Naive thymus-derived CD8-positive, alpha-beta T cell (primary cell): ENCODE data around the gene NECAB2. TPM values are rescaled to one million over a fixed set of nuclear protein-coding genes. Genes with fewer than 3 reads are reported as not detected.

Experiments
- ATAC-seq, 2 donors: fragments of 150-1000 bp; cut with Tn5 transposase in 1 of 2; sonication (Bioruptor Pico), chemical (Tn5 transposase) in 1 of 2; 1 replicate in 1 of 2; 2 replicates in 1 of 2; pipeline ENCODE4 v1.10.0; 2021; ENCODE audit warnings: mild to moderate bottlenecking in 2 of 2, moderate library complexity in 2 of 2
- POLR2A ChIA-PET: fragments of 350-600 bp; sonication (Branson Sonifier 250); formaldehyde crosslinking; loops from one replicate; lab custom pipeline; 2021; ENCODE audit warnings: antibody characterized with exemption; lab: Charles Lee
- DNase-seq, 10 donors: peaks; one replicate each; pipeline versions ENCODE4 v3.0.0 to v3.0.0-alpha.2; 2020 to 2022
- H3K27ac Mint-ChIP-seq, 10 donors: one replicate each; pipeline ENCODE4 v1.8.0; 2020 to 2022; ENCODE audit warnings: mild to moderate bottlenecking in 10 of 10, mixed read lengths in 10 of 10, moderate library complexity in 4 of 10, inconsistent platforms in 1 of 10
- H3K27me3 Mint-ChIP-seq, 5 donors: one replicate each; pipeline ENCODE4 v1.8.0; 2021 to 2022; ENCODE audit warnings: mixed read lengths in 5 of 5
- H3K36me3 Mint-ChIP-seq, 3 donors: one replicate each; pipeline ENCODE4 v1.8.0; 2020 to 2022; ENCODE audit warnings: mixed read lengths in 3 of 3, mild to moderate bottlenecking in 2 of 3, inconsistent platforms in 1 of 3
- H3K4me1 Mint-ChIP-seq, 4 donors: one replicate each; pipeline ENCODE4 v1.8.0; 2021 to 2022; ENCODE audit warnings: mixed read lengths in 4 of 4
- H3K4me3 Mint-ChIP-seq, 10 donors: one replicate each; pipeline ENCODE4 v1.8.0; 2020 to 2022; ENCODE audit warnings: mild to moderate bottlenecking in 10 of 10, mixed read lengths in 10 of 10, moderate library complexity in 6 of 10, inconsistent platforms in 1 of 10
- H3K9me3 Mint-ChIP-seq, 9 donors: one replicate each; pipeline ENCODE4 v1.8.0; 2020 to 2022; ENCODE audit warnings: mixed read lengths in 9 of 9, mild to moderate bottlenecking in 3 of 9, inconsistent platforms in 1 of 9, moderate library complexity in 1 of 9
- polyA plus RNA-seq, 3 donors: library from polyadenylated mRNA; unstranded; fragments of 300-500 nt; fragmentation: Illumina TruSeq; gene quantifications; one replicate each; pipeline ENCODE4 v1.2.3, GENCODE V29; 2021
- total RNA-seq, 8 experiments: library from RNA in 2 of 8; stranded (reverse) in 2 of 8; gene quantifications; one replicate each; pipeline ENCODE4 v1.2.3 and lab custom pipeline; 2021 to 2026

NECAB2 gene
- total and polyA plus RNA-seq, 5 experiments from 2014 or later: not detected

DNA sequence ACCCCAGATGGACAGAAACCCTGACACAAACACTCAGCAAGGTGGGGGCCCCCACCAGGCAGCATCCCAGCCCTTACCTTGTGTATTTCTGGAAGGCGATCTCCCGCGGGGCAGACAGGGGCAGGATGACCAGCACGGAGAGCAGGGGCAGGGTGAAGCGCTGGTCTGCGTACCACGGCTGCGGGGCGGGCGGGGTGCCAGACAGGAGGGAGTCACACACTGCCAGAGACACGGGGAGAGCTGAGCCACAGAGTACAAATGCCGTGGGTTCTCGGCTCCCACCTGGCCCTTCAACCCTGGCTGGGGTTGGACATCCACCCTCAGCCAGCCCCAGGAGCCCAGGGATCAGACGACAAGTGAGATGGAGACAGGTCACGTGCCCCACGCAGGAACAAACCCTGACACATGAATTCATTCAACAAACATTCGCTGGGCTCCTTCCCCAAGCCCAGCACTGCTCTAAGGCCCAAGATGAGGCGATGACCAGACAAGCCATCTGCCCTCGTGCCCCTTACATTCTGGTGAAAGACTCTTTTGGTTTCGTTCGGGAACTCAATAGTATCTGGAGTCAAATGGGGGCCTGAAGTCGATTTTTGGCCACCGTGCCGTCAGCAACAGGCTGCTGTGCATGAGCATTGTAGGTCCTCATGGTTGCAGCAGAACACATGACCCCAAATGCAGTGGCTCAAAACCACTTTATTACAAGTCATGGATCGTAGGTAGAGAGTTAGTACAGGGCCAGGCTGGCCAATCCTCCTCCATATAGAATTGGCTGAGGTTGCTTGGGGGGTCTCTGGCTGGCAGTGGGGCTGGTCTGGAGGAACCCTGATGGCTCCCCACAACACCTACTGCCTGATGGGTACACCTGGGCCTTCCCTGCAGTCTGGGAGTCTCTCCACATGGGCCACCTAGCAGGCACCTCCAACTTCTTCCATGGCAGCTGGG is 65.5 kb downstream of the NECAB2 start:
- peaks cover 5 to 13% (median 10%) of the 10 kb centered on the region in 4 donors for H3K4me1 Mint-ChIP-seq
- no peak overlapping the region for H3K4me3 Mint-ChIP-seq
- ATAC-seq: no peak
- POLR2A ChIA-PET: no interaction called here
- H3K9me3 Mint-ChIP-seq: peaks cover 0 to 7% (median 4%) of the 10 kb centered on the region in 9 donors
- no peak for DNase-seq
- peaks cover 0 to 9% (median 0%) of the 10 kb centered on the region in 3 donors for H3K36me3 Mint-ChIP-seq
- peak overlapping the region in 1 of 10 donors; percentile 34 for H3K27ac Mint-ChIP-seq
- peaks cover 5 to 26% (median 16%) of the 10 kb centered on the region in 5 donors for H3K27me3 Mint-ChIP-seq

DNA sequence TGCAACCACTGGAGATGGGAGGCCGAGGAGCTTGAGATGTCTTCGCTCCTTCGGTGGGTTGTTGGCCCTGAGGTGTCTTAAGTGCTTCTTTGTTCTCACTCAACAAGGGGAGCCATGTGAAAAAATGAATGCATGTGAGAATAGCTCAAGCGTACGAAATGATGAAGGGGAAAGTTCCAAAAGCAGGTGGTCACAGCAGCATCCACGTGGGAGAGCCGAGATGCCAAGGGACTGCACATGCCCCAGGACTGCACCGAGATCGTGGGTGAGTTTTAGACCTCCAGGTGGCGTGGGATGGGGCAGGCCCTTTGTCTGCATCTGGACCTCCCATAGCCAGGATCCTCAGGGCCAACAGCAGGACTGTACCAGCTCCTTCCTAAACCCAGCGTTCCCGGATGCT is 66.5 kb downstream of the NECAB2 start:
- Mint-ChIP-seq H3K4me1 (peaks cover 2 to 8% (median 3%) of the 10 kb centered on the region in 4 donors), H3K9me3 (peaks cover 0 to 7% (median 4%) of the 10 kb centered on the region in 9 donors), H3K27ac (no peak overlapping the region), H3K4me3 (no peak overlapping the region), H3K27me3 (peaks cover 4 to 26% (median 16%) of the 10 kb centered on the region in 5 donors), H3K36me3 (peaks cover 0 to 9% (median 0%) of the 10 kb centered on the region in 3 donors)
- DNase-seq (no peak), ATAC-seq (no peak)
- POLR2A ChIA-PET: no interaction called here

DNA sequence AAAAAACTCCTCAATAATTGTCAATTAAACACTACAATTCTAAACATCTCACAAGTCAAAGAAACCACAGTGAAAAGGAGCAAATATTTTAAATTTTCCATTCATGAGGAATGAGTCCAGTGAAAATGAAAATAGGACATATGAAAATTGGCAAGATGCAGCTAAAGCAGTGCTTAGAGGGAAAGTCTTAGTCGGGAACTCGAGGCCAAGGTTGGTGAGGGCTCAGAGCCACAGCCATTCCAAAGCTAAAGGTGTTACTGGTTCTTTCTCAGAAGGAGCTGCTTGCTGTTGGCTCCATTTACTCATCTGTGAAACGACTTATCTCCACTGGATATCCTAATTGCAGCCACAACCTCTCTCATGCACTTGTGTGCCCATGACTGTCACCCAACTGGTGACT is 68.1 kb downstream of the NECAB2 start:
- Mint-ChIP-seq H3K4me3 (no peak overlapping the region), H3K27ac (no peak overlapping the region), H3K9me3 (peaks cover 0 to 7% (median 4%) of the 10 kb centered on the region in 9 donors), H3K27me3 (peaks cover 5 to 27% (median 22%) of the 10 kb centered on the region in 5 donors), H3K36me3 (peaks cover 0 to 9% (median 0%) of the 10 kb centered on the region in 3 donors), H3K4me1 (peaks cover 0 to 2% (median 0%) of the 10 kb centered on the region in 4 donors)
- POLR2A ChIA-PET: no interaction called here
- ATAC-seq (no peak), DNase-seq (no peak)

DNA sequence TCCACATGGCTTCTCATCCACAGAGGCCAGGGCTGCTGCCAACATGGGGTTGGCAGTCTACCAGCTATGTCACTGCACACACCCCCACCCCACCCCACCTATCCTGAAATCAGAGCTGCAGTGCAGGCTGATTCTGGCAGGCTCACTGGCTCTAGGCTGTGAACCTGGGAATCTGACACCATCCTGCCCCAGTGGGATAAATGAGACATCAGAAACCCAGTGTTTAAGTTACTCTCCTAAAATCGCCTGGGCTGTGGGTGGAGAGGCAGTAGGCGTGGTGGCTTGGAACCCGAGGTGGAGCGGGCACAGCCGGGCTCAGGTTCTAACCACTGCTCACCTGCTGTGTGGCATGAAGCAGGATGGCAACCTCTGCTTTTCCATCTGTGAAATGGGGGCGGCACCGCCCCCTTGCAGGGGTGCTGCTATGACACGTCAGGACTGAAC is 69.0 kb downstream of the NECAB2 start:
- no peak overlapping the region for H3K4me3 Mint-ChIP-seq
- POLR2A ChIA-PET: no interaction called here
- H3K27ac Mint-ChIP-seq: no peak overlapping the region
- H3K9me3 Mint-ChIP-seq: peaks cover 0 to 7% (median 4%) of the 10 kb centered on the region in 9 donors
- DNase-seq (no peak), ATAC-seq (no peak)
- H3K4me1 Mint-ChIP-seq: no peaks in the 10 kb centered on the region
- H3K36me3 Mint-ChIP-seq: peaks cover 0 to 9% (median 0%) of the 10 kb centered on the region in 3 donors
- H3K27me3 Mint-ChIP-seq: peaks cover 5 to 24% (median 19%) of the 10 kb centered on the region in 5 donors

DNA sequence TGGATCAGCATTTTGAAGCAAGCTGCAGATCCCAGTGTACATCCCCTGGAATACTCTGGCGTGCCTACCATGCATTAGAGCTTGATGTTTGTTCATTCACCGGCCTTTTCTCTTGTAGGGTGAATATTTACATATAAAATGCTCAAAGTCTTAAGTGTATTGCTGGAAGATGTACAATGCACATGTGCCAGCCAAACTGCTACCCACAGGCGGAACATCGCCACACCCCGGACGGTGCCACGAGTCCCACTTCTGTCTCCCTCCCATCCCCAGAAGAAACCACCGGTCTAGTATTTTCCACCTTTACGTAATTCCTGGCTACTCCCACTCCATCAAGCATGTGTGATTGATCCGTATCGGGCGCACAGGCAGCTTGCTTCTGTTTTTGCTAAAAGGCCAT is 70.4 kb downstream of the NECAB2 start:
- peaks cover 0 to 9% (median 0%) of the 10 kb centered on the region in 3 donors for H3K36me3 Mint-ChIP-seq
- no peak for DNase-seq
- POLR2A ChIA-PET: no interaction called here
- H3K27me3 Mint-ChIP-seq: peaks cover 5 to 34% (median 29%) of the 10 kb centered on the region in 5 donors
- peaks cover 0 to 7% (median 4%) of the 10 kb centered on the region in 9 donors for H3K9me3 Mint-ChIP-seq
- H3K4me1 Mint-ChIP-seq: no peaks in the 10 kb centered on the region
- ATAC-seq: no peak
- no peak overlapping the region for H3K4me3 Mint-ChIP-seq
- no peak overlapping the region for H3K27ac Mint-ChIP-seq

DNA sequence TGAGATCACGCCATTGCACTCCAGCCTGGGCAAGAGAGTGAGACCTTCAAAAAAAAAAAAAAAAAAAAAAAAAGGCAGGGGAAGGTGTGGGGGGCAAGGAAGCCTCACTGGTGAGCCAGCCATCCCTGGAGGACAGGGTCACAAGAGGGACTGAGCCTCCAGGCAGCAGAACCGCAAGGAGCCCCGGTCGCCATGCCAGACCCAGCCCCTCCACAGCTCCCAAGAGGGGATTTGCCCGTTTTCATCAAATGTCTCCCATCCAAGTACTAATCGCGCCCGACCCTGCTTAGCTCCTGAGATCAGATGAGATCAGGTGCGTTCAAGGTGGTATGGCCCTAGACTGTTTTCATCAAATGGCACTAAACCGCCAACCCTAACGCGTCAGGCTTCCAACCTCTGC is 71.7 kb downstream of the NECAB2 start:
- peaks cover 0 to 7% (median 4%) of the 10 kb centered on the region in 9 donors for H3K9me3 Mint-ChIP-seq
- ATAC-seq (no peak), DNase-seq (no peak)
- peaks cover 12 to 46% (median 32%) of the 10 kb centered on the region in 5 donors for H3K27me3 Mint-ChIP-seq
- peaks cover 0 to 5% (median 2%) of the 10 kb centered on the region in 4 donors for H3K4me1 Mint-ChIP-seq
- H3K27ac Mint-ChIP-seq: no peak overlapping the region
- POLR2A ChIA-PET: no interaction called here
- peaks cover 0 to 9% (median 0%) of the 10 kb centered on the region in 3 donors for H3K36me3 Mint-ChIP-seq
- H3K4me3 Mint-ChIP-seq: no peak overlapping the region

DNA sequence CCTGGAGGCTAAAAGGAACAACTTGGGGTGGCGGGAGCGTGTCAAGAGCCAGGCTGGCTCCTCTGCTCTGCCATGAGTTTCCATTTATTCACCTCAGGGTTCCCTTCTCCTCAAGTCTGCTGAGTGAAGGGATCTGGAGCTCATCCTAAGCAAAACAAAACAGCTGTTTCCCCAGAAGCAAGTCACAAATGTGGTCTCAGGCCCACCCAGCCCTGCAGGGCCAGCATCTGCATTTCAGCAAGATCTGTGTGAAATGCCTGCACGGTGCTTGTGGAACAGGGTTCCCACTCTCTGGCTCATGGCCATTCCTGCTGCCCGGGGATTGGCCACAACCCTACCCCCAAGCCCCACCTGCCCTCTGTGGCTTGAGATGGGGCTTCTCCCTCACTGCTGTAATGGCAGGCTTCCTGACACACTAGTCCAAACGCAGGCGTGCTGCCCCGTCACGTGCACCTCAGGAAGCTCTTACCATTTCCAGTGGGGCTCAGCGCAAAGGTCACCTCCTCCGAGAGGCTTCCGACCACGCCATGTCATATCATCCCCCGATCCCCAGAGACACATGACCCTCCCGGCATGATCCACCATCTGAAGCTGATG is 72.3 kb downstream of the NECAB2 start:
- Mint-ChIP-seq H3K36me3 (peaks cover 0 to 9% (median 0%) of the 10 kb centered on the region in 3 donors), H3K27ac (peak overlapping the region in 1 of 10 donors; percentile 76), H3K27me3 (peaks cover 12 to 48% (median 32%) of the 10 kb centered on the region in 5 donors), H3K9me3 (peaks cover 0 to 7% (median 3%) of the 10 kb centered on the region in 9 donors), H3K4me3 (no peak overlapping the region), H3K4me1 (peaks cover 0 to 5% (median 2%) of the 10 kb centered on the region in 4 donors)
- ATAC-seq (no peak), DNase-seq (no peak)
- POLR2A ChIA-PET: no interaction called here

DNA sequence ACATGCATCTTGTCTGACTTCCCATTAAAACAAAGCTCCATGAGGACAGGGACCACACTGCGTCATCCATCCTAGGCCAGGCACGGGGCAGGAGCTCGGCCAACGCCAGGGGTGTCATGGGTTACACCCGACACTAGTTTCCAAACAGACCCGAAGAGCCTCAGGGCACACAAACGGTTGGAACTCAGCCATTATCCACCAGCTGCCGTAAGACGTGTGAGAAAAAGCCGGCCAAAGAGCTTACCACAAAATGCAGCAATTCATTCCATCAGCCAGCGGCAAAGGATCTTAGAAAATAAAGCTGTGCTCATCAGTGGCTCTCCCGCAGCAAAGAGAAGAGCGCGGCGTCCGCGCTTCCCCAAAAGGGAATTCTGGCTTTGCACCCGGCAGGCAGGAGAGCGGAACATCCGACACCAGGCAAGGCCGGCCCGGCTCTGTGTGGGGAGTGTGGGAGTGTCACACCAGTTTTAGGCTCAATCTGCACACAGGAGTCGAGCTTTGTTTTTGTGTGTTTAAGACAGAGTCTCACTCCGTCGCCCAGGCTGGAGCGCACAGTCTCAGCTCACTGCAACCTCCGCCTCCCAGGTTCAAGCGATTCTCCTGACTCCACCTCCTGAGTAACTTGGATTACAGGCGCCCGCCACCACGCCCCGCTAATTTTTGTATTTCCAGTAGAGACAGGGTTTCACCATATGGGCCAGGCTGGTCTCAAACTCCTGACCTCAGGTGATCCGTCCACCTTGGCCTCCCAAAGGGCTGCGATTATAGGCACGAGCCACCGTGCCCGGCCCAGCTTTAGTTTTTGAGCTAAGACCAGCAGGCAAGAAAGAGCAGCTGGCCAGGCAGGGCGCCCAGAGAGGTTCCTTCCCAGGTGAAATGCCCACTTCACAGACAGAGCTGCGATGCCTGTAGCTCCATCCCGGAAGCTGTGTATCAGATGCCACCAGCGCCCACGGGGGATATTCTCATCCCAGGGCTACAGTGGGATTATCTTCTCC is 73.1 kb downstream of the NECAB2 start:
- POLR2A ChIA-PET: no interaction called here
- H3K27me3 Mint-ChIP-seq: peaks cover 12 to 48% (median 31%) of the 10 kb centered on the region in 5 donors
- no peak for ATAC-seq
- DNase-seq: no peak
- H3K36me3 Mint-ChIP-seq: peaks cover 0 to 4% (median 0%) of the 10 kb centered on the region in 3 donors
- peaks cover 0 to 5% (median 2%) of the 10 kb centered on the region in 4 donors for H3K4me1 Mint-ChIP-seq
- H3K9me3 Mint-ChIP-seq: peaks cover 0 to 4% (median 0%) of the 10 kb centered on the region in 9 donors
- no peak overlapping the region for H3K4me3 Mint-ChIP-seq
- peak overlapping the region in 1 of 10 donors; percentile 76 for H3K27ac Mint-ChIP-seq

DNA sequence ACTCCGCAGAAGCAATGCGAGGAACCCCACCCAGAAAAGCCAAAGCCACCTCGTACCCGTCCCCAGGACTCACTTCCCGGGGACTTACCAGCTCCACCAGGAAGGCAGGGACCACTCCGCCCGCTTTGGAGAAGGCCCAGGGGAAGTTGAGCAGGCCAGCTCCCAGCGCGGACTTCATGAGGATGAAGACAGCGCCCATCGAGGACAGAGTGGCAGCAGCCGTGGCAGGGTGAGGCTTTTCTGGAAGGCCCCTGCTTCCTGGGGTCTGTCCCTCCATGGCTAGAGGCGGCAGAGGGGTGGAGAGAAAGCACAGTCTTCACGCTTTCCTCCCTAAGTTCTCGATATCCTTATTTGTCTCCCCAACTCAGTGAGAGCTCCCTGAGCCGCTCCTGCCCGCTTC is 73.8 kb downstream of the NECAB2 start:
- DNase-seq (no peak), ATAC-seq (no peak)
- no peaks in the 10 kb centered on the region for H3K36me3 Mint-ChIP-seq
- no peak overlapping the region for H3K27ac Mint-ChIP-seq
- no peaks in the 10 kb centered on the region for H3K9me3 Mint-ChIP-seq
- peaks cover 0 to 5% (median 2%) of the 10 kb centered on the region in 4 donors for H3K4me1 Mint-ChIP-seq
- H3K4me3 Mint-ChIP-seq: no peak overlapping the region
- POLR2A ChIA-PET: no interaction called here
- H3K27me3 Mint-ChIP-seq: peaks cover 12 to 48% (median 28%) of the 10 kb centered on the region in 5 donors

DNA sequence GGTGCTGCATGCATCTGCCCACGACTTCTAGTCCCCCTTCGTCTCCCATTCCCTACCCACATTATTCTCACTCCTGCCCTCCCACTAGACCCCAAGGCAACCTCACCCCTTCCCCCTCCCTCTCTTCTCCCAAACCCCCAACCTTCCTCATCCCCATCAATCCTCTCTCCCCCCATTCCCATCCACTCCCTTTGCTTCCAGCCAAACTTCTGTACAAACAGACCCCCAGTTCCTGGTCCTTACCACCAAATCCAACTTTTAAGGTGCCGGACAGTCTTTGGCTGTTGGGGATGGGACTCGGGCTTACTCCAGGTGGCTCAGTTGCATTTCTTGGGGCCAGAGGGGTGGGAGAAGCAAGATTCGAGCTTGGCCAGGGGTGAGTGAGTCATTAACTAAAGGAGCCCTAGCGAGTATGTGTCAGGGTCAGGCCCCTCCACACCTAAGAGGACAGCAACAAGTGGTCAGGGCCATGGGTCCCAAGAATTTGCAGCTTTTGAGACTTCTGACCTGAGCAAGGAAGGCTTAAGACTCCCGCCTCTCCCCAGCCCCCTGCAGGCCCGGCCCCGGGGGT is 74.3 kb downstream of the NECAB2 start, which contains the start of gene SLC38A8:
Gene SLC38A8 (minus strand): TSS at position 488 of the 571 bp plus-strand sequence. CDS start 638 bp downstream, outside the sequence.
- Mint-ChIP-seq H3K4me1 (peaks cover 0 to 5% (median 2%) of the 10 kb centered on the region in 4 donors), H3K4me3 (no peak within 1 kb of the TSS), H3K36me3 (peaks cover 0 to 2% (median 0%) of the 10 kb centered on the region in 3 donors), H3K27ac (no peak within 1 kb of the TSS), H3K9me3 (no peaks in the 10 kb centered on the region), H3K27me3 (peaks cover 12 to 48% (median 28%) of the 10 kb centered on the region in 5 donors)
- ATAC-seq (no peak), DNase-seq (peak in 1 of 10 donors; percentile 45)
- POLR2A ChIA-PET: no interaction called here

DNA sequence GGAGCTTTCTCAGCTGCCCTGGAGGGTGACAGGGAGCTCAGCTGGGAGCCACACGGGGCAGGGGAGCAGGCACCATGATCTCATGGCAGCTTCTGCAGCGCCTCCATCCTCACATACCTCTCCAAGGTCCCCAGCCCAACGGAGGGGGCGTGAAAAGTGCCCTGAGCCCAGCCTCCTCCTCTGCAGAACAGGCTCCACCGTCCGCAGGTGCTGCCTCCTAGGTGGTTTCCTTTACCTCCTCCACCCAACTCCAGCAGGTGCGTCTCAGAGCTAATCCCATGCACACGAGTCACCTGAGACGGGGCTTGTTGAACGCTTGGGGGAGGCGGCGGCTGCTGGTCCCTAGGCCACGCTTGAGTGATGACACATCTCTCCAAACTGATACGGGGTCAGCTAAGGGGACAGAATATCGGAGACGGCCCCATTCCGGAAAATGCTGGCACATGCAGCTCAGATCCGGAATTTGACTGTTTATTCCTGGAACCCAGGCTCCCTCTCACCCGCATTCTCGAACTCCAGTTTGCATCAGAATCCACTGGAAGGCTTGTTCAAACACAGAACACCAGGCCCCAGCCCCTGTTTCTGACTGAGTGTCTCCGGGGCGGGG is 74.9 kb downstream of the NECAB2 start:
- peaks cover 0 to 2% (median 0%) of the 10 kb centered on the region in 3 donors for H3K36me3 Mint-ChIP-seq
- H3K4me3 Mint-ChIP-seq: no peak overlapping the region
- H3K4me1 Mint-ChIP-seq: peaks cover 0 to 5% (median 2%) of the 10 kb centered on the region in 4 donors
- no peaks in the 10 kb centered on the region for H3K9me3 Mint-ChIP-seq
- ATAC-seq (no peak), DNase-seq (peak in 1 of 10 donors; percentile 49)
- POLR2A ChIA-PET: no interaction called here
- H3K27me3 Mint-ChIP-seq: peaks cover 12 to 48% (median 28%) of the 10 kb centered on the region in 5 donors
- no peak overlapping the region for H3K27ac Mint-ChIP-seq
